Osteocyte (in vitro differentiated cells): ENCODE measurements around the gene RAB10. TPM values are rescaled to one million over a fixed set of nuclear protein-coding genes. Genes with fewer than 3 reads are reported as not detected.
A peak's percentile ranks its signal among the peaks of the same experiment; 100 is the strongest.

ENCODE experiments used
- DNase-seq: peaks from one replicate; pipeline ENCODE4 v3.0.0; 2021; ENCODE audit warnings: mixed read lengths; ENCODE audit not compliant: unreplicated experiment; ENCODE audit errors: extremely low spot score
- H3K27ac Mint-ChIP-seq: one replicate; pipeline ENCODE4 v1.8.0; 2021; ENCODE audit warnings: mild to moderate bottlenecking, mixed read lengths; ENCODE audit not compliant: unreplicated experiment
- H3K27me3 Mint-ChIP-seq: one replicate; pipeline ENCODE4 v1.8.0; 2021; ENCODE audit warnings: mixed read lengths; ENCODE audit not compliant: unreplicated experiment
- H3K36me3 Mint-ChIP-seq: one replicate; pipeline ENCODE4 v1.8.0; 2021; ENCODE audit warnings: mixed read lengths; ENCODE audit not compliant: unreplicated experiment
- H3K4me1 Mint-ChIP-seq: one replicate; pipeline ENCODE4 v1.8.0; 2021; ENCODE audit warnings: mixed read lengths; ENCODE audit not compliant: unreplicated experiment
- H3K4me3 Mint-ChIP-seq: one replicate; pipeline ENCODE4 v1.8.0; 2021; ENCODE audit warnings: mild to moderate bottlenecking, moderate library complexity, mixed read lengths; ENCODE audit not compliant: unreplicated experiment
- H3K9me3 Mint-ChIP-seq: one replicate; pipeline ENCODE4 v1.8.0; 2021; ENCODE audit warnings: mixed read lengths; ENCODE audit not compliant: unreplicated experiment
- total RNA-seq: library from RNA; stranded (reverse); gene quantifications from 2 replicates; pipeline ENCODE4 v1.2.1, GENCODE V29; 2021
- TF ChIP-seq, protein P1 (sequence below): fragments of 200-600 bp; sonication (generic); IDR thresholded peaks from 2 replicates; pipeline ENCODE4 v1.5.0; 2021; ENCODE audit warnings: antibody characterized with exemption, mild to moderate bottlenecking, moderate library complexity

Gene RAB10
- total RNA-seq, 1 donor from 2014 or later, result 139 TPM

DNA sequence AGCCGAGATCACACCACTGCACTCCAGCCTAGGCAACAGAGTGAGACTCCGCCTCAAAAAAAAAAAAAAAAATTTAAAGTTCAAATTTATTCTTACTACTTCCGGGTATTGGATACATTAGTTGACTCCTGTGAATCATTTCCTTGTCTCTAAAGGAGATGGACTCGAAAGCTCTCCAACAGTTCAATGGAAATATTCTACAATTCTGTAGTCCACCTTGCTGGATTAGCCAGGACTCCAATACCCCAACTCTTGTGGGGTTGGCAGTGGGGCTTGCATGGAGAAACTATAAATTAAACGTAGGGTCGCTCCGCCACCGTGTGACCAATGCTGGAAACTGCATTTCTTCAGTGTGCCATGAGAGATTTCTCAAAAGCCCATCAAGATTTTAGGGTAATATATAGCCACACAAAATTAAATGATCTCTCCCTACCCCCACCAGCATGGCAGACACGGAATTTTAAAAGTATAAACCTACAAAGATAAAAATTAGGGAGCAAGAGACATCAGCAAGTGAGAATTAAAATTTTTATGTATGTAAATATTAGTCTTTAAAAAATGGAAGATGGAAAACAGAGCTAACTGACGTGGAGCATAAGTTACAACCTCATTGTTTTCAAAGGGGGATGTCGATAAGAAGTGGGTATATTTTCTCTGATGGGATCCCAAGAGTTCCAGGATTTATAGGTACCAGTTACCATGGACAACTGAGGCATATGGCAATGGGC lies 111.2 kb downstream of the RAB10 start:
- Mint-ChIP-seq H3K4me3 (no peak overlapping the region), H3K36me3 (no peaks in the 10 kb centered on the region), H3K4me1 (no peaks in the 10 kb centered on the region), H3K27ac (no peak overlapping the region), H3K9me3 (no peaks in the 10 kb centered on the region), H3K27me3 (peaks cover 16% of the 10 kb centered on the region)
- no peak for DNase-seq
- TF ChIP-seq, protein P1, sequence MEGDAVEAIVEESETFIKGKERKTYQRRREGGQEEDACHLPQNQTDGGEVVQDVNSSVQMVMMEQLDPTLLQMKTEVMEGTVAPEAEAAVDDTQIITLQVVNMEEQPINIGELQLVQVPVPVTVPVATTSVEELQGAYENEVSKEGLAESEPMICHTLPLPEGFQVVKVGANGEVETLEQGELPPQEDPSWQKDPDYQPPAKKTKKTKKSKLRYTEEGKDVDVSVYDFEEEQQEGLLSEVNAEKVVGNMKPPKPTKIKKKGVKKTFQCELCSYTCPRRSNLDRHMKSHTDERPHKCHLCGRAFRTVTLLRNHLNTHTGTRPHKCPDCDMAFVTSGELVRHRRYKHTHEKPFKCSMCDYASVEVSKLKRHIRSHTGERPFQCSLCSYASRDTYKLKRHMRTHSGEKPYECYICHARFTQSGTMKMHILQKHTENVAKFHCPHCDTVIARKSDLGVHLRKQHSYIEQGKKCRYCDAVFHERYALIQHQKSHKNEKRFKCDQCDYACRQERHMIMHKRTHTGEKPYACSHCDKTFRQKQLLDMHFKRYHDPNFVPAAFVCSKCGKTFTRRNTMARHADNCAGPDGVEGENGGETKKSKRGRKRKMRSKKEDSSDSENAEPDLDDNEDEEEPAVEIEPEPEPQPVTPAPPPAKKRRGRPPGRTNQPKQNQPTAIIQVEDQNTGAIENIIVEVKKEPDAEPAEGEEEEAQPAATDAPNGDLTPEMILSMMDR, result peak; percentile 85

- Mint-ChIP-seq H3K27ac (no peak overlapping the region), H3K36me3 (no peaks in the 10 kb centered on the region), H3K27me3 (peaks cover 30% of the 10 kb centered on the region), H3K4me1 (no peaks in the 10 kb centered on the region), H3K9me3 (no peaks in the 10 kb centered on the region), H3K4me3 (no peak overlapping the region)
- no peak for DNase-seq
- TF ChIP-seq, protein P1, result no peak
These were observed 114.6 kb downstream of the RAB10 start for GRCh38 chr2:26148501-26148900.

DNA sequence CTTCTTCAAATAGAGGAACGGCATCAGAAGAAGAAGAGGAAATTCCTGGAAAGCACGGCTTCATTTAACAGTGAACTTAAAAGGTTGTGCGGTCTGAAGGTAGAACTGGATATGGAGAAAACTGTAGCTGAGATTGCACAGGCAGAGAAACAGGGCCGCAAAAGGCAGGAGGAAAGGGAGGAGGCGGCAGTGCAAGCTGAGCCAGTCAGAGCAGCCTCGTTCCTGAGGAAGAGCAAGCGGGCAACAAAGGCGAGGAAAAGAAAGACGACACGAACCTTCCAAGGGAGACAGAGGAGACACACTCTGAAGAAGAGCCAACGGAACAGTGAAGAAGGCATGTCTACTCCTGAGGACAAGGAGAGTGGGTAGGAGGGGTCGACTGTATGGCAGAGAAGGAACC lies 116.4 kb downstream of the RAB10 start:
- H3K27me3 Mint-ChIP-seq, result peaks cover 34% of the 10 kb centered on the region
- no peaks in the 10 kb centered on the region for H3K4me1 Mint-ChIP-seq
- no peak overlapping the region for H3K4me3 Mint-ChIP-seq
- TF ChIP-seq, protein P1, result no peak
- peaks cover 12% of the 10 kb centered on the region for H3K9me3 Mint-ChIP-seq
- peak; percentile 67 for DNase-seq
- H3K27ac Mint-ChIP-seq, result no peak overlapping the region
- peaks cover 2% of the 10 kb centered on the region for H3K36me3 Mint-ChIP-seq

DNA sequence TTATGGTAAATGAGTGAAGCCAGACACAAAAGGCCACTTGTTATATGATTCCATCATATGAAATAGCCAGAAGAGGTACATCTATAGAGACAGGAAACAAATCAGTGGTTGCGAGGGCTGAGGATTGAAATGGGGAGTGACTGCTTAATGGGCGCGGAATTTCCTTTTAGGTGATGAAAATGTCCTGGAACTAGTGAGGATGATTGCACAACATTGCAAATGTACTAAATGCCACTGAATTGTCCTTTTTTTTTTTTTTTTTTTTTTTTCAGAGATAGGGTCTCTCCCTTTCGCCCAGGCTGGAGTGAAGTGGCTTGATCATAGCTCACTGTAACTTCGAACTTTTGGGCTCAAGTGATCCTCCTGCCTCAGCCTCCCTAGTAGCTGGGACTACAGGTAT lies 123.7 kb downstream of the RAB10 start:
- no peak overlapping the region for H3K4me3 Mint-ChIP-seq
- peaks cover 2% of the 10 kb centered on the region for H3K36me3 Mint-ChIP-seq
- peaks cover 12% of the 10 kb centered on the region for H3K27me3 Mint-ChIP-seq
- TF ChIP-seq, protein P1, result no peak
- peaks cover 12% of the 10 kb centered on the region for H3K9me3 Mint-ChIP-seq
- no peak for DNase-seq
- no peak overlapping the region for H3K27ac Mint-ChIP-seq
- H3K4me1 Mint-ChIP-seq, result no peaks in the 10 kb centered on the region

GRCh38 chr2:26161926-26162325 lies 128.0 kb downstream of the RAB10 start:
- DNase-seq, result no peak
- TF ChIP-seq, protein P1, result no peak
- Mint-ChIP-seq H3K36me3 (no peaks in the 10 kb centered on the region), H3K9me3 (no peaks in the 10 kb centered on the region), H3K27ac (no peak overlapping the region), H3K4me3 (no peak overlapping the region), H3K27me3 (no peaks in the 10 kb centered on the region), H3K4me1 (no peaks in the 10 kb centered on the region)
